IMR-90 (cell line): ENCODE results near the gene TNFRSF17. TPM values are rescaled to one million over a fixed set of nuclear protein-coding genes. Genes with fewer than 3 reads are reported as not detected.
"Not testable (repeated sequence)": the region's sequence is repeated elsewhere in the genome, so short reads cannot be mapped to it uniquely, and the experiment has no call there.

ENCODE experiments used
- ATAC-seq: fragments of 200-7000 bp; cut with Tn5 transposase; 2 replicates; pipeline ENCODE4 v1.9.1; 2020; ENCODE audit warnings: low read depth, mild to moderate bottlenecking, moderate library complexity
- BruUV-seq: library from RNA; stranded (reverse); fragments of 400-500 nt; replicated peaks from 2 replicates; lab custom pipeline; 2021; lab: Mats Ljungman, UMichigan
- CTCF ChIA-PET: fragments of 300-600 bp; formaldehyde crosslinking; extraction: SDS; loops from one replicate; lab custom pipeline; 2021; ENCODE audit warnings: antibody characterized with exemption; lab: Yijun Ruan, JAX
- POLR2A ChIA-PET: fragments of 300-600 bp; sonication (Branson Sonifier 250); formaldehyde crosslinking; loops from one replicate; lab custom pipeline; 2022; ENCODE audit warnings: antibody characterized with exemption; ENCODE audit not compliant: unreplicated experiment; lab: Charles Lee
- DNase-seq: peaks from one replicate; pipeline ENCODE4 v3.0.0; 2013
- H2AFZ ChIP-seq: replicated peaks from 2 replicates; pipeline ENCODE3; 2013; ENCODE audit warnings: low read length, mild to moderate bottlenecking; ENCODE audit not compliant: poor library complexity
- H2AK5ac ChIP-seq: 2 replicates; pipeline ENCODE4 v1.6.1; 2013; ENCODE audit warnings: low read depth, low read length, inconsistent platforms
- H2AK9ac ChIP-seq: replicated peaks from 2 replicates; pipeline ENCODE3; 2013; ENCODE audit warnings: mild to moderate bottlenecking, low read depth, low read length, moderate library complexity; ENCODE audit not compliant: poor library complexity
- H2BK120ac ChIP-seq: 2 replicates; pipeline ENCODE4 v1.6.1; 2013; ENCODE audit warnings: low read depth, low read length, inconsistent platforms
- H2BK15ac ChIP-seq: 3 replicates; pipeline ENCODE4 v1.6.1; 2013; ENCODE audit warnings: low read depth, low read length, inconsistent platforms
- H2BK20ac ChIP-seq: 2 replicates; pipeline ENCODE4 v1.6.1; 2013; ENCODE audit warnings: low read depth, mild to moderate bottlenecking, inconsistent platforms, low read length, moderate library complexity
- H2BK5ac ChIP-seq: 2 replicates; pipeline ENCODE4 v1.6.1; 2013; ENCODE audit warnings: mild to moderate bottlenecking, low read depth, low read length, inconsistent platforms; ENCODE audit not compliant: poor library complexity, severe bottlenecking
- H3K14ac ChIP-seq: replicated peaks from 2 replicates; pipeline ENCODE4 v1.6.1; 2013; ENCODE audit warnings: low read depth, low read length, inconsistent platforms
- H3K18ac ChIP-seq: 2 replicates; pipeline ENCODE4 v1.6.1; 2013; ENCODE audit warnings: low read depth, low read length, control low read depth
- H3K23ac ChIP-seq: 2 replicates; pipeline ENCODE4 v1.6.1; 2013; ENCODE audit warnings: low read depth, low read length, inconsistent platforms
- H3K27ac ChIP-seq: 2 replicates; pipeline ENCODE4 v1.5.1; 2013; ENCODE audit warnings: mild to moderate bottlenecking, control low read depth, low read length; ENCODE audit not compliant: insufficient read depth
- H3K27me3 ChIP-seq: 2 replicates; pipeline ENCODE4 v1.6.1; 2013; ENCODE audit warnings: low read length; ENCODE audit not compliant: control insufficient read depth, insufficient read depth
- H3K36me3 ChIP-seq: 2 replicates; pipeline ENCODE4 v1.6.1; 2013; ENCODE audit warnings: low read length, mixed read lengths; ENCODE audit not compliant: control insufficient read depth, insufficient read depth
- H3K4ac ChIP-seq: 2 replicates; pipeline ENCODE4 v1.6.1; 2013; ENCODE audit warnings: low read depth, low read length, inconsistent platforms
- H3K4me1 ChIP-seq: 2 replicates; pipeline ENCODE4 v1.6.1; 2013; ENCODE audit warnings: low read length, mixed read lengths; ENCODE audit not compliant: control insufficient read depth, insufficient read depth
- H3K4me2 ChIP-seq: 2 replicates; pipeline ENCODE4 v1.6.1; 2013; ENCODE audit warnings: low read depth, mild to moderate bottlenecking, control low read depth, low read length, moderate library complexity
- H3K4me3 ChIP-seq: 2 replicates; pipeline ENCODE4 v1.5.1; 2013; ENCODE audit warnings: low read depth, mild to moderate bottlenecking, control low read depth, low read length, moderate library complexity; ENCODE audit not compliant: insufficient read depth
- H3K56ac ChIP-seq: 2 replicates; pipeline ENCODE4 v1.6.1; 2013; ENCODE audit warnings: low read length, inconsistent platforms; ENCODE audit not compliant: insufficient read depth; ENCODE audit errors: extremely low read depth
- H3K79me1 ChIP-seq, 2 experiments: 2 replicates each; pipeline ENCODE4 v1.6.1; 2013; ENCODE audit warnings: low read length in 2 of 2, inconsistent platforms in 1 of 2, low read depth in 1 of 2
- H3K9ac ChIP-seq: 2 replicates; pipeline ENCODE4 v1.6.1; 2013; ENCODE audit warnings: low read depth, low read length, control low read depth
- H3K9me1 ChIP-seq: 2 replicates; pipeline ENCODE4 v1.6.1; 2013; ENCODE audit warnings: low read length, inconsistent platforms; ENCODE audit not compliant: insufficient read depth
- H3K9me3 ChIP-seq: 2 replicates; pipeline ENCODE4 v1.6.1; 2013; ENCODE audit warnings: low read length; ENCODE audit not compliant: control insufficient read depth, insufficient read depth
- H4K20me1 ChIP-seq: 2 replicates; pipeline ENCODE4 v1.6.1; 2013; ENCODE audit warnings: low read length, inconsistent platforms; ENCODE audit not compliant: insufficient read depth
- H4K5ac ChIP-seq: 2 replicates; pipeline ENCODE4 v1.6.1; 2013; ENCODE audit warnings: mild to moderate bottlenecking, low read depth, low read length, control low read depth
- H4K8ac ChIP-seq, 2 experiments: 2 replicates each; pipeline ENCODE4 v1.6.1; 2013; ENCODE audit warnings: low read depth in 2 of 2, low read length in 2 of 2, control low read depth in 1 of 2, inconsistent platforms in 1 of 2
- H4K91ac ChIP-seq: 2 replicates; pipeline ENCODE4 v1.6.1; 2013; ENCODE audit warnings: low read depth, low read length, inconsistent platforms; ENCODE audit not compliant: insufficient read depth
- WGBS, 2 experiments: methylation state at CpG; one replicate each; pipeline versions ENCODE4 v1.1.5 to v1.1.7; 2013; ENCODE audit warnings: missing lambda C conversion rate in 2 of 2; ENCODE audit not compliant: insufficient read length in 1 of 2; ENCODE audit errors: extremely low coverage in 2 of 2; 5-methylcytosine and 5-hydroxymethylcytosine counted together
- dilution Hi-C: fragments of 300-500 bp; cut with HindIII; formaldehyde crosslinking; loops from one replicate; pipeline ENCODE4 v1.14.3; 2018; ENCODE audit warnings: low sequenced_read_pairs; ENCODE audit not compliant: unreplicated experiment
- in situ Hi-C: fragments of 300-500 bp; cut with MboI; formaldehyde crosslinking; loops from 3 replicates; pipeline ENCODE4 v1.14.3; 2019; ENCODE audit warnings: low sequenced_read_pairs, inconsistent platforms, mixed read lengths
- intact Hi-C: fragments of 100-400 bp; cut with micrococcal nuclease; formaldehyde crosslinking; loops from 2 replicates; pipeline ENCODE4 v1.10.0; 2022
- polyA plus RNA-seq, 3 experiments: library from polyadenylated mRNA; depleted of rRNA; stranded (reverse); fragments of >200 nt; gene quantifications; 2 replicates each; pipeline ENCODE4 v1.2.3, GENCODE V29; 2012; ENCODE audit warnings: low replicate concordance in 1 of 3
- total RNA-seq: library from RNA; depleted of rRNA; stranded (reverse); fragments of >200 nt; gene quantifications from 2 replicates; pipeline ENCODE4 v1.2.3, GENCODE V29; 2012

Gene TNFRSF17
- total and polyA plus RNA-seq, 2 of the 4 experiments (the other 2 are of a cell fraction) = not detected

GRCh38 chr16:11924046-11924445 is 41.0 kb upstream of the TNFRSF17 start:
- H4K20me1 ChIP-seq, H3K9me1 ChIP-seq, dilution Hi-C loops, H3K4me2 ChIP-seq, H3K4ac ChIP-seq, H2BK15ac ChIP-seq, H2BK120ac ChIP-seq, H3K9me3 ChIP-seq, H2AK9ac ChIP-seq, in situ Hi-C loops, intact Hi-C loops, H3K23ac ChIP-seq, ATAC-seq, DNase-seq, H4K91ac ChIP-seq, H4K8ac ChIP-seq, H4K5ac ChIP-seq, CTCF ChIA-PET, H2AFZ ChIP-seq, H3K27me3 ChIP-seq, H2AK5ac ChIP-seq, H3K56ac ChIP-seq, H3K18ac ChIP-seq, H3K27ac ChIP-seq, H3K4me3 ChIP-seq, H3K14ac ChIP-seq, H3K4me1 ChIP-seq, BruUV-seq, H3K36me3 ChIP-seq, H2BK5ac ChIP-seq, H2BK20ac ChIP-seq, H3K9ac ChIP-seq, POLR2A ChIA-PET, H3K79me1 ChIP-seq: not testable (repeated sequence)
- WGBS, 2 experiments = no CpG with 5 or more reads among the region's 10 CpGs

GRCh38 chr16:11927350-11927749 is 37.7 kb upstream of the TNFRSF17 start:
- POLR2A ChIA-PET, H3K27ac ChIP-seq, H3K14ac ChIP-seq, H3K4me1 ChIP-seq, H2BK120ac ChIP-seq, CTCF ChIA-PET, H4K91ac ChIP-seq, DNase-seq, H4K5ac ChIP-seq, BruUV-seq, intact Hi-C loops, H2AK5ac ChIP-seq, in situ Hi-C loops, H3K79me1 ChIP-seq, H3K23ac ChIP-seq, H2BK15ac ChIP-seq, H2AK9ac ChIP-seq, H3K4ac ChIP-seq, H3K9me3 ChIP-seq, H3K9me1 ChIP-seq, H3K9ac ChIP-seq, H2BK20ac ChIP-seq, H4K20me1 ChIP-seq, dilution Hi-C loops, H3K56ac ChIP-seq, H3K4me2 ChIP-seq, H2BK5ac ChIP-seq, H4K8ac ChIP-seq, H2AFZ ChIP-seq, H3K27me3 ChIP-seq, H3K4me3 ChIP-seq, H3K36me3 ChIP-seq, H3K18ac ChIP-seq, ATAC-seq: not testable (repeated sequence)
- WGBS, 2 experiments = no CpG with 5 or more reads among the region's 13 CpGs
